HepG2 (cell line): ENCODE measurements around the gene MMP25. TPM values are rescaled to one million over a fixed set of nuclear protein-coding genes. Genes with fewer than 3 reads are reported as not detected.

Experiments
- AGO1 ChIP-seq: fragments of 200-400 bp; formaldehyde crosslinking; IDR thresholded peaks from 2 replicates; pipeline ENCODE4 v1.6.1; 2017; ENCODE audit warnings: mild to moderate bottlenecking, low read depth, low read length, moderate library complexity; ENCODE audit not compliant: poor library complexity, severe bottlenecking
- CENPX ChIP-seq: sonication (generic); formaldehyde crosslinking; IDR thresholded peaks from 2 replicates; pipeline ENCODE4 v1.9.0; 2021; ENCODE audit warnings: mild to moderate bottlenecking, missing genetic modification reagents, moderate library complexity
- KLF6 ChIP-seq: IDR thresholded peaks from 2 replicates; pipeline ENCODE4 v1.8.0; 2016; ENCODE audit warnings: missing biosample characterization, missing genetic modification reagents
- MED1 ChIP-seq: sonication (generic); formaldehyde crosslinking; IDR thresholded peaks from 2 replicates; pipeline ENCODE4 v1.4.0; 2020; ENCODE audit warnings: missing genetic modification reagents
- NPAS2 ChIP-seq: sonication (generic); formaldehyde crosslinking; IDR thresholded peaks from 2 replicates; pipeline ENCODE4 v1.8.0; 2022; ENCODE audit warnings: mild to moderate bottlenecking, missing genetic modification reagents, borderline replicate concordance
- NR2F2 ChIP-seq: IDR thresholded peaks from 2 replicates; pipeline ENCODE4 v1.6.1; 2012; ENCODE audit warnings: low read depth, inconsistent platforms, borderline replicate concordance
- PHF5A ChIP-seq: IDR thresholded peaks from one replicate; pipeline ENCODE4 v1.6.1; 2018; ENCODE audit warnings: low read depth, missing genetic modification reagents; ENCODE audit not compliant: unreplicated experiment
- ZC3H4 ChIP-seq: sonication (generic); formaldehyde crosslinking; IDR thresholded peaks from 2 replicates; pipeline ENCODE4 v1.4.0; 2020; ENCODE audit warnings: missing genetic modification reagents, borderline replicate concordance
- ZFP62 ChIP-seq: sonication (generic); formaldehyde crosslinking; IDR thresholded peaks from 2 replicates; pipeline ENCODE4 v1.4.0; 2020; ENCODE audit warnings: missing genetic modification reagents
- ZNF3 ChIP-seq: IDR thresholded peaks from 2 replicates; pipeline ENCODE4 v1.7.0; 2017; ENCODE audit warnings: inconsistent platforms
- ZNF776 ChIP-seq: sonication (generic); formaldehyde crosslinking; IDR thresholded peaks from 2 replicates; pipeline ENCODE4 v1.4.0; 2020; ENCODE audit warnings: mild to moderate bottlenecking, missing genetic modification reagents
- ZNF782 ChIP-seq: sonication (generic); formaldehyde crosslinking; IDR thresholded peaks from 2 replicates; pipeline ENCODE4 v1.4.0; 2020; ENCODE audit warnings: missing genetic modification reagents, mild to moderate bottlenecking, borderline replicate concordance
- ZNF878 ChIP-seq: sonication (generic); formaldehyde crosslinking; IDR thresholded peaks from 2 replicates; pipeline ENCODE4 v1.8.1; 2023; ENCODE audit warnings: mild to moderate bottlenecking, missing genetic modification reagents, moderate library complexity
- polyA plus RNA-seq, 8 experiments: library from polyadenylated mRNA; depleted of rRNA in 3 of 8; stranded (reverse) in 7 of 8; unstranded in 1 of 8; fragments of >200 nt; fragmentation: Illumina TruSeq in 4 of 8; extraction: Trizol in 4 of 8; gene quantifications; 2 replicates each; pipeline versions ENCODE4 v1.2.1 to v1.2.3, GENCODE V29; 2011 to 2016; ENCODE audit warnings: low read depth in 4 of 8, missing spikeins in 1 of 8, mixed read lengths in 1 of 8; ENCODE audit not compliant: insufficient read depth in 1 of 8
- total RNA-seq, 5 experiments: library from RNA; depleted of rRNA; stranded (reverse); fragments of >200 nt; fragmentation: Illumina TruSeq; extraction: Trizol; gene quantifications; 2 replicates each; pipeline ENCODE4 v1.2.3, GENCODE V29; 2016; ENCODE audit warnings: low read depth in 1 of 5
- TF ChIP-seq, protein P1 (sequence below): sonication (generic); formaldehyde crosslinking; IDR thresholded peaks from 2 replicates; pipeline ENCODE4 v1.5.1; 2020; ENCODE audit warnings: missing genetic modification reagents, mild to moderate bottlenecking, borderline replicate concordance
- TF ChIP-seq, protein P2 (sequence below): IDR thresholded peaks from 2 replicates; pipeline ENCODE4 v1.6.1; 2016
- TF ChIP-seq, protein P3 (sequence below): sonication (generic); formaldehyde crosslinking; IDR thresholded peaks from 2 replicates; pipeline ENCODE4 v1.5.0; 2020; ENCODE audit warnings: mild to moderate bottlenecking, missing genetic modification reagents
- TF ChIP-seq, protein P4 (sequence below): sonication (generic); formaldehyde crosslinking; IDR thresholded peaks from 2 replicates; pipeline ENCODE4 v1.4.0; 2020; ENCODE audit warnings: missing genetic modification reagents
- TF ChIP-seq, protein P5 (sequence below): sonication (generic); formaldehyde crosslinking; IDR thresholded peaks from 2 replicates; pipeline ENCODE4 v1.4.0; 2020; ENCODE audit warnings: mild to moderate bottlenecking, missing genetic modification reagents
- TF ChIP-seq, protein P6 (sequence below): sonication (generic); formaldehyde crosslinking; IDR thresholded peaks from 2 replicates; pipeline ENCODE4 v1.8.1; 2023; ENCODE audit warnings: missing genetic modification reagents, mild to moderate bottlenecking, borderline replicate concordance

Gene MMP25
- total and polyA plus RNA-seq, 2 of the 13 experiments (the other 11 are each of a cell fraction or from before 2014, with no cell fraction given) = 0.04 to 0.08 TPM

DNA sequence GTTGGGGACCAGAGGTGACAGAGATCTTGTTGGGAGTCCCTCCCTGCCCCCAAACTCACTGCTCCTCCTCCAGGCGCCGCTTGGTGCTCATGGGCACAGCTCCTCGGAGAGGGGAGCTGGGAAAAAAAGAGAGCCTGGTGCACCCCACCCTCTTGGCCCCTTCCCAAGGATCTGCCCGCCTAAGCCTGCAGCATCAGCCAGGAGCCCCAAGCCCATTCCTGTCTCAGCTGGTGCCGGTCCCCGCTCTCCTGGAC is 23.0 kb upstream of the MMP25 start (continued):
- TF ChIP-seq, protein P1, sequence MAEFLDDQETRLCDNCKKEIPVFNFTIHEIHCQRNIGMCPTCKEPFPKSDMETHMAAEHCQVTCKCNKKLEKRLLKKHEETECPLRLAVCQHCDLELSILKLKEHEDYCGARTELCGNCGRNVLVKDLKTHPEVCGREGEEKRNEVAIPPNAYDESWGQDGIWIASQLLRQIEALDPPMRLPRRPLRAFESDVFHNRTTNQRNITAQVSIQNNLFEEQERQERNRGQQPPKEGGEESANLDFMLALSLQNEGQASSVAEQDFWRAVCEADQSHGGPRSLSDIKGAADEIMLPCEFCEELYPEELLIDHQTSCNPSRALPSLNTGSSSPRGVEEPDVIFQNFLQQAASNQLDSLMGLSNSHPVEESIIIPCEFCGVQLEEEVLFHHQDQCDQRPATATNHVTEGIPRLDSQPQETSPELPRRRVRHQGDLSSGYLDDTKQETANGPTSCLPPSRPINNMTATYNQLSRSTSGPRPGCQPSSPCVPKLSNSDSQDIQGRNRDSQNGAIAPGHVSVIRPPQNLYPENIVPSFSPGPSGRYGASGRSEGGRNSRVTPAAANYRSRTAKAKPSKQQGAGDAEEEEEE = 0 out of 2 replicates have a peak, but pooled peaks have one; percentile 1
- TF ChIP-seq, protein P2, sequence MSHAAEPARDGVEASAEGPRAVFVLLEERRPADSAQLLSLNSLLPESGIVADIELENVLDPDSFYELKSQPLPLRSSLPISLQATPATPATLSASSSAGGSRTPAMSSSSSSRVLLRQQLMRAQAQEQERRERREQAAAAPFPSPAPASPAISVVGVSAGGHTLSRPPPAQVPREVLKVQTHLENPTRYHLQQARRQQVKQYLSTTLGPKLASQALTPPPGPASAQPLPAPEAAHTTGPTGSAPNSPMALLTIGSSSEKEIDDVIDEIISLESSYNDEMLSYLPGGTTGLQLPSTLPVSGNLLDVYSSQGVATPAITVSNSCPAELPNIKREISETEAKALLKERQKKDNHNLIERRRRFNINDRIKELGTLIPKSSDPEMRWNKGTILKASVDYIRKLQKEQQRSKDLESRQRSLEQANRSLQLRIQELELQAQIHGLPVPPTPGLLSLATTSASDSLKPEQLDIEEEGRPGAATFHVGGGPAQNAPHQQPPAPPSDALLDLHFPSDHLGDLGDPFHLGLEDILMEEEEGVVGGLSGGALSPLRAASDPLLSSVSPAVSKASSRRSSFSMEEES (CRISPR knock-in tag) = peak; percentile 7; the same call in 1 of the 2 replicates
- no peak; the same call in 1 of the 2 replicates for TF ChIP-seq ZNF878 (CRISPR knock-in tag)
- TF ChIP-seq ZNF3 (CRISPR knock-in tag) = no peak
- 0 out of 2 replicates have a peak, but pooled peaks have one; percentile 2 for TF ChIP-seq NR2F2
- TF ChIP-seq ZNF782 (CRISPR knock-in tag) = no peak
- TF ChIP-seq, protein P3, sequence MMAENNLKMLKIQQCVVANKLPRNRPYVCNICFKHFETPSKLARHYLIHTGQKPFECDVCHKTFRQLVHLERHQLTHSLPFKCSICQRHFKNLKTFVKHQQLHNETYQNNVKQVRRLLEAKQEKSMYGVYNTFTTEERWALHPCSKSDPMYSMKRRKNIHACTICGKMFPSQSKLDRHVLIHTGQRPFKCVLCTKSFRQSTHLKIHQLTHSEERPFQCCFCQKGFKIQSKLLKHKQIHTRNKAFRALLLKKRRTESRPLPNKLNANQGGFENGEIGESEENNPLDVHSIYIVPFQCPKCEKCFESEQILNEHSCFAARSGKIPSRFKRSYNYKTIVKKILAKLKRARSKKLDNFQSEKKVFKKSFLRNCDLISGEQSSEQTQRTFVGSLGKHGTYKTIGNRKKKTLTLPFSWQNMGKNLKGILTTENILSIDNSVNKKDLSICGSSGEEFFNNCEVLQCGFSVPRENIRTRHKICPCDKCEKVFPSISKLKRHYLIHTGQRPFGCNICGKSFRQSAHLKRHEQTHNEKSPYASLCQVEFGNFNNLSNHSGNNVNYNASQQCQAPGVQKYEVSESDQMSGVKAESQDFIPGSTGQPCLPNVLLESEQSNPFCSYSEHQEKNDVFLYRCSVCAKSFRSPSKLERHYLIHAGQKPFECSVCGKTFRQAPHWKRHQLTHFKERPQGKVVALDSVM (CRISPR knock-in tag) = no peak
- TF ChIP-seq, protein P4, sequence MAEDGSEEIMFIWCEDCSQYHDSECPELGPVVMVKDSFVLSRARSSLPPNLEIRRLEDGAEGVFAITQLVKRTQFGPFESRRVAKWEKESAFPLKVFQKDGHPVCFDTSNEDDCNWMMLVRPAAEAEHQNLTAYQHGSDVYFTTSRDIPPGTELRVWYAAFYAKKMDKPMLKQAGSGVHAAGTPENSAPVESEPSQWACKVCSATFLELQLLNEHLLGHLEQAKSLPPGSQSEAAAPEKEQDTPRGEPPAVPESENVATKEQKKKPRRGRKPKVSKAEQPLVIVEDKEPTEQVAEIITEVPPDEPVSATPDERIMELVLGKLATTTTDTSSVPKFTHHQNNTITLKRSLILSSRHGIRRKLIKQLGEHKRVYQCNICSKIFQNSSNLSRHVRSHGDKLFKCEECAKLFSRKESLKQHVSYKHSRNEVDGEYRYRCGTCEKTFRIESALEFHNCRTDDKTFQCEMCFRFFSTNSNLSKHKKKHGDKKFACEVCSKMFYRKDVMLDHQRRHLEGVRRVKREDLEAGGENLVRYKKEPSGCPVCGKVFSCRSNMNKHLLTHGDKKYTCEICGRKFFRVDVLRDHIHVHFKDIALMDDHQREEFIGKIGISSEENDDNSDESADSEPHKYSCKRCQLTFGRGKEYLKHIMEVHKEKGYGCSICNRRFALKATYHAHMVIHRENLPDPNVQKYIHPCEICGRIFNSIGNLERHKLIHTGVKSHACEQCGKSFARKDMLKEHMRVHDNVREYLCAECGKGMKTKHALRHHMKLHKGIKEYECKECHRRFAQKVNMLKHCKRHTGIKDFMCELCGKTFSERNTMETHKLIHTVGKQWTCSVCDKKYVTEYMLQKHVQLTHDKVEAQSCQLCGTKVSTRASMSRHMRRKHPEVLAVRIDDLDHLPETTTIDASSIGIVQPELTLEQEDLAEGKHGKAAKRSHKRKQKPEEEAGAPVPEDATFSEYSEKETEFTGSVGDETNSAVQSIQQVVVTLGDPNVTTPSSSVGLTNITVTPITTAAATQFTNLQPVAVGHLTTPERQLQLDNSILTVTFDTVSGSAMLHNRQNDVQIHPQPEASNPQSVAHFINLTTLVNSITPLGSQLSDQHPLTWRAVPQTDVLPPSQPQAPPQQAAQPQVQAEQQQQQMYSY = no peak
- no peak for TF ChIP-seq CENPX
- TF ChIP-seq NPAS2 (CRISPR knock-in tag) = no peak
- TF ChIP-seq ZNF776 (CRISPR knock-in tag) = no peak
- peak; percentile 4 for TF ChIP-seq PHF5A (CRISPR knock-in tag)
- TF ChIP-seq, protein P5, sequence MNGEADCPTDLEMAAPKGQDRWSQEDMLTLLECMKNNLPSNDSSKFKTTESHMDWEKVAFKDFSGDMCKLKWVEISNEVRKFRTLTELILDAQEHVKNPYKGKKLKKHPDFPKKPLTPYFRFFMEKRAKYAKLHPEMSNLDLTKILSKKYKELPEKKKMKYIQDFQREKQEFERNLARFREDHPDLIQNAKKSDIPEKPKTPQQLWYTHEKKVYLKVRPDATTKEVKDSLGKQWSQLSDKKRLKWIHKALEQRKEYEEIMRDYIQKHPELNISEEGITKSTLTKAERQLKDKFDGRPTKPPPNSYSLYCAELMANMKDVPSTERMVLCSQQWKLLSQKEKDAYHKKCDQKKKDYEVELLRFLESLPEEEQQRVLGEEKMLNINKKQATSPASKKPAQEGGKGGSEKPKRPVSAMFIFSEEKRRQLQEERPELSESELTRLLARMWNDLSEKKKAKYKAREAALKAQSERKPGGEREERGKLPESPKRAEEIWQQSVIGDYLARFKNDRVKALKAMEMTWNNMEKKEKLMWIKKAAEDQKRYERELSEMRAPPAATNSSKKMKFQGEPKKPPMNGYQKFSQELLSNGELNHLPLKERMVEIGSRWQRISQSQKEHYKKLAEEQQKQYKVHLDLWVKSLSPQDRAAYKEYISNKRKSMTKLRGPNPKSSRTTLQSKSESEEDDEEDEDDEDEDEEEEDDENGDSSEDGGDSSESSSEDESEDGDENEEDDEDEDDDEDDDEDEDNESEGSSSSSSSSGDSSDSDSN (CRISPR knock-in tag) = no peak
- peak; percentile 7; the same call in 1 of the 2 replicates for TF ChIP-seq MED1 (CRISPR knock-in tag)
- TF ChIP-seq AGO1 = no peak
- TF ChIP-seq KLF6 (CRISPR knock-in tag) = no peak
- TF ChIP-seq ZFP62 = no peak
- TF ChIP-seq, protein P6, sequence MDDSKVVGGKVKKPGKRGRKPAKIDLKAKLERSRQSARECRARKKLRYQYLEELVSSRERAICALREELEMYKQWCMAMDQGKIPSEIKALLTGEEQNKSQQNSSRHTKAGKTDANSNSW (CRISPR knock-in tag) = no peak
- TF ChIP-seq ZC3H4 (CRISPR knock-in tag) = 0 out of 2 replicates have a peak, but pooled peaks have one; percentile 28
